Measurements from ENCODE around the gene SULF2. TPM values are rescaled to one million over a fixed set of nuclear protein-coding genes. Genes with fewer than 3 reads are reported as not detected.

Gene SULF2
- total RNA-seq, 1 donor from 2014 or later: 62.1 TPM

- H3K36me3 Mint-ChIP-seq (ENCODE audit: low read depth, unreplicated experiment): no peaks in the 10 kb centered on the region
- H3K4me3 Mint-ChIP-seq (ENCODE audit: unreplicated experiment): no peak overlapping the region
These were observed 6.6 kb downstream of the SULF2 start for GRCh38 chr20:47778398-47779354.

GRCh38 chr20:47777220-47777619 is 8.1 kb downstream of the SULF2 start:
- H3K9me3 Mint-ChIP-seq (ENCODE audit: unreplicated experiment): no peaks in the 10 kb centered on the region
- H3K36me3 Mint-ChIP-seq (ENCODE audit: low read depth, unreplicated experiment): no peaks in the 10 kb centered on the region
- H3K4me3 Mint-ChIP-seq (ENCODE audit: unreplicated experiment): no peak overlapping the region
- H3K27ac Mint-ChIP-seq (ENCODE audit: unreplicated experiment): no peak overlapping the region
- TF ChIP-seq CTCF (IDR thresholded peaks at IDR 0.05; ENCODE audit: unreplicated experiment): no peak
- H3K4me1 Mint-ChIP-seq (ENCODE audit: unreplicated experiment): peaks cover 4% of the 10 kb centered on the region
- H3K27me3 Mint-ChIP-seq (ENCODE audit: unreplicated experiment): peaks cover 5% of the 10 kb centered on the region
- DNase-seq (ENCODE audit: low spot score): no peak

More at GRCh38 chr20:47778398-47779354, 6.6 kb downstream of the SULF2 start:
- no peak overlapping the region for H3K27ac Mint-ChIP-seq (ENCODE audit: unreplicated experiment)
- H3K4me1 Mint-ChIP-seq (ENCODE audit: unreplicated experiment): peaks cover 2% of the 10 kb centered on the region
- H3K27me3 Mint-ChIP-seq (ENCODE audit: unreplicated experiment): peaks cover 4% of the 10 kb centered on the region
- no peak for DNase-seq (ENCODE audit: low spot score)
- TF ChIP-seq CTCF (IDR thresholded peaks at IDR 0.05; ENCODE audit: unreplicated experiment): no peak
- H3K9me3 Mint-ChIP-seq (ENCODE audit: unreplicated experiment): no peaks in the 10 kb centered on the region

GRCh38 chr20:47776639-47777038 is 8.6 kb downstream of the SULF2 start:
- no peaks in the 10 kb centered on the region for H3K36me3 Mint-ChIP-seq (ENCODE audit: low read depth, unreplicated experiment)
- no peak overlapping the region for H3K27ac Mint-ChIP-seq (ENCODE audit: unreplicated experiment)
- H3K4me3 Mint-ChIP-seq (ENCODE audit: unreplicated experiment): no peak overlapping the region
- H3K4me1 Mint-ChIP-seq (ENCODE audit: unreplicated experiment): peaks cover 4% of the 10 kb centered on the region
- no peaks in the 10 kb centered on the region for H3K9me3 Mint-ChIP-seq (ENCODE audit: unreplicated experiment)
- no peak for DNase-seq (ENCODE audit: low spot score)
- TF ChIP-seq CTCF (IDR thresholded peaks at IDR 0.05; ENCODE audit: unreplicated experiment): no peak
- H3K27me3 Mint-ChIP-seq (ENCODE audit: unreplicated experiment): peaks cover 5% of the 10 kb centered on the region

GRCh38 chr20:47775841-47776240 is 9.4 kb downstream of the SULF2 start:
- H3K4me3 Mint-ChIP-seq (ENCODE audit: unreplicated experiment): no peak overlapping the region
- H3K4me1 Mint-ChIP-seq (ENCODE audit: unreplicated experiment): peaks cover 4% of the 10 kb centered on the region
- peaks cover 5% of the 10 kb centered on the region for H3K27me3 Mint-ChIP-seq (ENCODE audit: unreplicated experiment)
- H3K36me3 Mint-ChIP-seq (ENCODE audit: low read depth, unreplicated experiment): no peaks in the 10 kb centered on the region
- no peaks in the 10 kb centered on the region for H3K9me3 Mint-ChIP-seq (ENCODE audit: unreplicated experiment)
- TF ChIP-seq CTCF (IDR thresholded peaks at IDR 0.05; ENCODE audit: unreplicated experiment): no peak
- DNase-seq (ENCODE audit: low spot score): no peak
- no peak overlapping the region for H3K27ac Mint-ChIP-seq (ENCODE audit: unreplicated experiment)

DNA sequence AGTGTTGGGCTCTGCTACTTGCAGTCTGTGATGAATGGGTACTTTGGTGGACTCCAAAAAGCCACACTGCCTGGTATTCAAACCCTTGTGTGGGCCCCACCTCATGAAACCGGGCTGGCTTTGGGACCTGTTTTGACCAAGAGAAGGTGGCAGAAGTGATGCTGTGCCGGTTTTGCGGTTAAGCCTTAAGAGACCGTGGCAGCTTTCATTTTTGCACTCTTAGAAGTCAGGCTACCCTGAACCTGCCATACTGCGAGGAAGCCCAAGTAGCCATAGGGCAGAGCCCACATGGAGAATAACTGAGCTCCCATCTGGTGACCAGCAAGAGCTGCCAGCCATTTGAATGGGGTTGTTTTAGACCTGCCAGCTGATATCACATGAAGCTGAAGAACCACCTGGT is 10.2 kb downstream of the SULF2 start:
- no peak for TF ChIP-seq CTCF (IDR thresholded peaks at IDR 0.05; ENCODE audit: unreplicated experiment)
- Mint-ChIP-seq H3K9me3 (ENCODE audit: unreplicated experiment) (no peaks in the 10 kb centered on the region), H3K36me3 (ENCODE audit: low read depth, unreplicated experiment) (no peaks in the 10 kb centered on the region), H3K4me1 (ENCODE audit: unreplicated experiment) (peaks cover 4% of the 10 kb centered on the region), H3K27ac (ENCODE audit: unreplicated experiment) (no peak overlapping the region), H3K4me3 (ENCODE audit: unreplicated experiment) (no peak overlapping the region), H3K27me3 (ENCODE audit: unreplicated experiment) (peaks cover 3% of the 10 kb centered on the region)
- DNase-seq (ENCODE audit: low spot score): no peak

Data from endothelial cell (in vitro differentiated cells).